ENCODE data around the gene OFD1.

- no peak for TF ChIP-seq POLR2AphosphoS5 (IDR thresholded peaks at IDR 0.05; ENCODE audit: low read depth, low read length)
- no peak for TF ChIP-seq POLR2A (IDR thresholded peaks at IDR 0.05; ENCODE audit: low read depth, low read length)
Measured at GRCh38 chrX:13747836-13748235, 13.3 kb downstream of the OFD1 start.

All from GM12892 (cell line).